ENCODE measurements around the gene RAC3. TPM values are rescaled to one million over a fixed set of nuclear protein-coding genes. Genes with fewer than 3 reads are reported as not detected.
A peak's percentile ranks its signal among the peaks of the same experiment; 100 is the strongest.

Gene RAC3
- total RNA-seq, 1 experiment from 2014 or later = 120 TPM

GRCh38 chr17:82019690-82020571 is 11.5 kb upstream of the RAC3 start:
- ATAC-seq = peak; percentile 30
- no peak overlapping the region for H3K4me3 ChIP-seq (replicated peaks in 1 of 2; ENCODE audit: low read depth in 1 of 2, low read length in 2 of 2)
- TF ChIP-seq, protein P1, sequence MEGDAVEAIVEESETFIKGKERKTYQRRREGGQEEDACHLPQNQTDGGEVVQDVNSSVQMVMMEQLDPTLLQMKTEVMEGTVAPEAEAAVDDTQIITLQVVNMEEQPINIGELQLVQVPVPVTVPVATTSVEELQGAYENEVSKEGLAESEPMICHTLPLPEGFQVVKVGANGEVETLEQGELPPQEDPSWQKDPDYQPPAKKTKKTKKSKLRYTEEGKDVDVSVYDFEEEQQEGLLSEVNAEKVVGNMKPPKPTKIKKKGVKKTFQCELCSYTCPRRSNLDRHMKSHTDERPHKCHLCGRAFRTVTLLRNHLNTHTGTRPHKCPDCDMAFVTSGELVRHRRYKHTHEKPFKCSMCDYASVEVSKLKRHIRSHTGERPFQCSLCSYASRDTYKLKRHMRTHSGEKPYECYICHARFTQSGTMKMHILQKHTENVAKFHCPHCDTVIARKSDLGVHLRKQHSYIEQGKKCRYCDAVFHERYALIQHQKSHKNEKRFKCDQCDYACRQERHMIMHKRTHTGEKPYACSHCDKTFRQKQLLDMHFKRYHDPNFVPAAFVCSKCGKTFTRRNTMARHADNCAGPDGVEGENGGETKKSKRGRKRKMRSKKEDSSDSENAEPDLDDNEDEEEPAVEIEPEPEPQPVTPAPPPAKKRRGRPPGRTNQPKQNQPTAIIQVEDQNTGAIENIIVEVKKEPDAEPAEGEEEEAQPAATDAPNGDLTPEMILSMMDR (IDR thresholded peaks at IDR 0.05 in 2 of 3, conservative IDR thresholded peaks at IDR 0.05 in 1 of 3; ENCODE audit: borderline replicate concordance in 1 of 3, insufficient read depth in 1 of 3, low read depth in 2 of 3, low read length in 2 of 3) = peak; percentile 89 to 95 (median 91)
- TF ChIP-seq RAD21 (IDR thresholded peaks at IDR 0.05; ENCODE audit: low read depth) (peak; percentile 74), ZFX (IDR thresholded peaks at IDR 0.05) (peak; percentile 19; the same call in 1 of the 2 replicates), ATF3 (IDR thresholded peaks at IDR 0.05) (no peak)
- ChIA-PET POLR2A (interaction anchor here (0.7 to 1.5 kb wide), 4 partner anchors 11 to 92 kb away, joined by 3 to 4 read pairs (median 3); partner anchors contain the start of genes DCXR, MAFG and RAC3), CTCF (interaction anchor here (0.7 to 5.3 kb wide), 15 partner anchors 9 to 168 kb away, joined by 3 to 151 read pairs (median 5); partner anchors contain the start of genes ARHGDIA, DCXR, MAFG and NOTUM), RAD21 (ENCODE audit: low non-redundant PET in 1 of 2, low total read pairs in 2 of 2, uncharacterized antibody in 2 of 2, unreplicated experiment in 2 of 2) (interaction anchor here (0.6 to 5.3 kb wide), 3 partner anchors 60 to 86 kb away, joined by 3 to 50 read pairs (median 40); partner anchors contain the start of gene NOTUM (in 2 of the 2))
- H3K27ac ChIP-seq (ENCODE audit: low read depth, low read length) = peak overlapping the region; percentile 96
- H2AFZ ChIP-seq (ENCODE audit: low read depth, low read length, poor library complexity, severe bottlenecking) = no peak overlapping the region
- H3K27me3 ChIP-seq (ENCODE audit: insufficient read depth, low read length) = no peaks in the 10 kb centered on the region
- peak; percentile 56 for DNase-seq (ENCODE audit: low read depth, low spot score)
- H3K9me2 ChIP-seq (ENCODE audit: insufficient read depth) = no peaks in the 10 kb centered on the region
- H4K20me1 ChIP-seq (ENCODE audit: insufficient read depth) = peaks cover 4% of the 10 kb centered on the region; the same call in 1 of the 2 replicates
- intact Hi-C loops (cut with micrococcal nuclease) = loop anchor here (2.0 to 5.0 kb wide), 3 partner anchors 17 to 732 kb away; partner anchors contain the start of genes PCYT2 and TBCD
- peak overlapping the region; percentile 80 for H3K4me2 ChIP-seq (ENCODE audit: low read length)
- H3K9me3 ChIP-seq (ENCODE audit: control insufficient read depth in 1 of 2, insufficient read depth in 1 of 2, low read depth in 1 of 2, low read length in 2 of 2) = no peaks in the 10 kb centered on the region
- H3K36me3 ChIP-seq (ENCODE audit: control insufficient read depth in 1 of 2, insufficient read depth in 2 of 2, low read length in 2 of 2) = peaks cover 0 to 10% of the 10 kb centered on the region in 2 experiments; a peak in 1 of 4 replicates
- peaks cover 29 to 47% of the 10 kb centered on the region in 2 experiments for H3K4me1 ChIP-seq (ENCODE audit: control insufficient read depth in 1 of 2, insufficient read depth in 2 of 2, low read length in 2 of 2)
- H3K79me2 ChIP-seq (ENCODE audit: insufficient read depth, low read length) = peaks cover 46% of the 10 kb centered on the region
- H3K9ac ChIP-seq (ENCODE audit: low read length) = 0 out of 2 replicates have a peak overlapping the region, but pooled peaks have one; percentile 5
- no TSS peak for BruUV-seq (replicated peaks)
